Prostate gland (tissue), 2 donors: ENCODE data around the gene EIF1B. TPM values are rescaled to one million over a fixed set of nuclear protein-coding genes. Genes with fewer than 3 reads are reported as not detected.
"Not testable (repeated sequence)": the region's sequence is repeated elsewhere in the genome, so short reads cannot be mapped to it uniquely, and the experiment has no call there.

ENCODE experiments used
- DNase-seq: peaks from one replicate; pipeline ENCODE4 v3.0.0-alpha.2; 2019; ENCODE audit warnings: low spot score
- H3K27ac ChIP-seq, 2 donors: fragments of 200-600 bp; sonication (generic); 2 replicates each; pipeline ENCODE4 v1.5.1; 2017 to 2019
- H3K27me3 ChIP-seq: fragments of 200-600 bp; sonication (generic); replicated peaks from 2 replicates; pipeline ENCODE4 v1.5.1; 2019; ENCODE audit not compliant: insufficient read depth
- H3K36me3 ChIP-seq, 2 donors: fragments of 200-600 bp; sonication (generic); 1 replicate in 1 of 2; 2 replicates in 1 of 2; pipeline versions ENCODE4 v1.5.1 to v1.8.1; 2017 to 2019
- H3K4me1 ChIP-seq: fragments of 200-600 bp; sonication (generic); replicated peaks from 2 replicates; pipeline ENCODE4 v1.5.1; 2019
- H3K4me3 ChIP-seq, 2 donors: fragments of 200-600 bp; sonication (generic); 2 replicates each; pipeline ENCODE4 v1.5.1; 2017 to 2019
- H3K9me3 ChIP-seq: fragments of 200-600 bp; sonication (generic); 2 replicates; pipeline ENCODE4 v1.5.1; 2017
- CTCF ChIP-seq, 4 experiments: fragments of 200-600 bp in 2 of 4; fragments of 450-650 bp in 2 of 4; sonication (generic) in 2 of 4; IDR thresholded peaks; 1 replicate in 3 of 4; 2 replicates in 1 of 4; pipeline ENCODE4 v1.5.1; 2016 to 2019; ENCODE audit warnings: antibody characterized with exemption in 4 of 4, mild to moderate bottlenecking in 2 of 4, moderate library complexity in 2 of 4
- POLR2A ChIP-seq: fragments of 450-650 bp; IDR thresholded peaks from one replicate; pipeline ENCODE4 v1.6.1; 2016; ENCODE audit warnings: antibody characterized with exemption, mild to moderate bottlenecking
- POLR2AphosphoS5 ChIP-seq: sonication (generic); formaldehyde crosslinking; IDR thresholded peaks from one replicate; pipeline ENCODE4 v1.6.1; 2017; ENCODE audit warnings: antibody characterized with exemption
- WGBS: methylation state at CpG from one replicate; pipeline ENCODE4 v1.1.5; 2018; 5-methylcytosine and 5-hydroxymethylcytosine counted together
- intact Hi-C: fragments of 100-400 bp; cut with DNase I; formaldehyde crosslinking; loops from one replicate; pipeline ENCODE4 v1.14.2; 2022
- total RNA-seq, 2 donors: library from RNA; depleted of rRNA; stranded (reverse); fragments of >200 nt; gene quantifications; one replicate each; pipeline ENCODE4 v1.1.0, GENCODE V29; 2016

EIF1B gene
- total RNA-seq, 2 donors from 2014 or later: 26.5 to 29.4 TPM

GRCh38 chr3:40268802-40269524 is 40.5 kb upstream of the EIF1B start:
- Histone ChIP-seq H3K27ac (no peak overlapping the region), H3K27me3 (no peaks in the 10 kb centered on the region), H3K36me3 (no peaks in the 10 kb centered on the region), H3K4me3 (no peak overlapping the region), H3K9me3 (no peaks in the 10 kb centered on the region), H3K4me1 (no peaks in the 10 kb centered on the region)
- intact Hi-C loops: no loop called here
- WGBS: 90% methylated on average over 2 of the region's 2 CpGs
- TF ChIP-seq POLR2A (no peak), CTCF (IDR thresholded peaks at IDR 0.05) (no peak), POLR2AphosphoS5 (no peak)
- no peak for DNase-seq

- H3K27me3 ChIP-seq: no peaks in the 10 kb centered on the region
- H3K4me3 ChIP-seq: no peak overlapping the region
- no peaks in the 10 kb centered on the region for H3K36me3 ChIP-seq
- H3K27ac ChIP-seq: no peak overlapping the region
- no peaks in the 10 kb centered on the region for H3K4me1 ChIP-seq
- H3K9me3 ChIP-seq: no peaks in the 10 kb centered on the region
- intact Hi-C loops: no loop called here
- no peak for DNase-seq
- WGBS: 3% methylated on average over 1 of the region's 1 CpG
- TF ChIP-seq CTCF (IDR thresholded peaks at IDR 0.05) (no peak), POLR2A (no peak), POLR2AphosphoS5 (no peak)
Observed at GRCh38 chr3:40278791-40279190, 30.7 kb upstream of the EIF1B start.

GRCh38 chr3:40281995-40282394 is 27.5 kb upstream of the EIF1B start:
- TF ChIP-seq CTCF (IDR thresholded peaks at IDR 0.05) (no peak), POLR2A (no peak), POLR2AphosphoS5 (no peak)
- H3K27me3 ChIP-seq: no peaks in the 10 kb centered on the region
- no peaks in the 10 kb centered on the region for H3K36me3 ChIP-seq
- 65% methylated on average over 2 of the region's 2 CpGs for WGBS
- H3K9me3 ChIP-seq: no peaks in the 10 kb centered on the region
- DNase-seq: no peak
- intact Hi-C loops: no loop called here
- no peaks in the 10 kb centered on the region for H3K4me1 ChIP-seq
- H3K4me3 ChIP-seq: no peak overlapping the region
- H3K27ac ChIP-seq: no peak overlapping the region

GRCh38 chr3:40283057-40283456 is 26.4 kb upstream of the EIF1B start:
- H3K4me1 ChIP-seq, H3K27ac ChIP-seq, DNase-seq, intact Hi-C loops, H3K27me3 ChIP-seq, H3K4me3 ChIP-seq, H3K9me3 ChIP-seq, H3K36me3 ChIP-seq: not testable (repeated sequence)
- 97% methylated on average over 5 of the region's 5 CpGs for WGBS

- intact Hi-C loops: no loop called here
- Histone ChIP-seq H3K9me3 (no peaks in the 10 kb centered on the region), H3K36me3 (no peaks in the 10 kb centered on the region), H3K27me3 (no peaks in the 10 kb centered on the region), H3K27ac (no peak overlapping the region), H3K4me3 (no peak overlapping the region), H3K4me1 (no peaks in the 10 kb centered on the region)
- TF ChIP-seq POLR2A (no peak), POLR2AphosphoS5 (no peak), CTCF (IDR thresholded peaks at IDR 0.05) (no peak)
- DNase-seq: no peak
- WGBS: 84% methylated on average over 2 of the region's 2 CpGs
Observed at GRCh38 chr3:40287248-40287647, 22.3 kb upstream of the EIF1B start.
